Cardiac muscle cell (in vitro differentiated cells and primary cell): Measurements from ENCODE around the gene USP24. TPM values are rescaled to one million over a fixed set of nuclear protein-coding genes. Genes with fewer than 3 reads are reported as not detected.
A peak's percentile ranks its signal among the peaks of the same experiment; 100 is the strongest.

ENCODE experiments used
- DNase-seq, 2 donors: peaks; one replicate each; pipeline versions ENCODE4 v3.0.0 to v3.0.0-alpha.2; 2010 to 2017; ENCODE audit warnings: low read depth in 1 of 2, low spot score in 1 of 2
- H3K27ac ChIP-seq: fragments of 200-600 bp; sonication (generic); 2 replicates; pipeline ENCODE4 v1.5.1; 2016
- H3K27me3 ChIP-seq: fragments of 200-600 bp; sonication (generic); 2 replicates; pipeline ENCODE4 v1.6.0; 2016; ENCODE audit warnings: control low read depth
- H3K36me3 ChIP-seq: fragments of 200-600 bp; sonication (generic); 2 replicates; pipeline ENCODE4 v1.5.1; 2016; ENCODE audit warnings: control low read depth
- H3K4me1 ChIP-seq: fragments of 200-600 bp; sonication (generic); 2 replicates; pipeline ENCODE4 v1.8.1; 2017; ENCODE audit warnings: low read depth, mild to moderate bottlenecking, mixed run types
- H3K4me3 ChIP-seq: fragments of 200-600 bp; sonication (generic); 2 replicates; pipeline ENCODE4 v1.5.1; 2016; ENCODE audit warnings: mild to moderate bottlenecking
- H3K9me3 ChIP-seq: fragments of 200-600 bp; sonication (generic); 2 replicates; pipeline ENCODE4 v1.5.1; 2017; ENCODE audit warnings: low read depth, mild to moderate bottlenecking, control low read depth
- CTCF ChIP-seq: IDR thresholded peaks from 2 replicates; pipeline ENCODE4 v1.5.1; 2012; ENCODE audit warnings: low read depth, mild to moderate bottlenecking, low read length
- polyA plus RNA-seq: library from polyadenylated mRNA; unstranded; fragments of >200 nt; fragmentation: Nextera tagmentation; extraction: Ambion mirVana; gene quantifications from 2 replicates; pipeline ENCODE4 v1.2.1, GENCODE V29; 2016
- total RNA-seq: library from RNA; depleted of rRNA; stranded (reverse); fragments of >200 nt; gene quantifications from 2 replicates; pipeline ENCODE4 v1.2.3, GENCODE V29; 2016

USP24 gene
- total and polyA plus RNA-seq, 2 experiments from 2014 or later, result 8.0 to 34.9 TPM

DNA sequence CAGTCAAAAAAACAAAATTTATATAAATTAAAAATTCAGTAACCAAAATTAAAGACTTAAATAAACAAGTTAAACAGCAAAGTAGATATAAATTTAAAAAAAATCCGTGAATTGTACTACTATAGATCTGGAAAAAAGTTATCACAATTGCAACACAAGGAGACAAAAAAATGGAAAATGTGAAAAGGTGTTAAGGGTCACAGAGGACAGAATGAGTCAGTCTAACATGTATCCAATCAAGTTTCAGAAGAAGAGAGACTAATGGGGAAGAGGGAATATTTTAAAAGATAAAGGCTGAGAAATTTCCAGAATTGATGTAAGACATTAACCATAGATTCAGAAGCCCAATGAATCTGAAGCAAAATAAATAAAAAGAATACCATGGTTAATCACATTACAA is 46.0 kb downstream of the USP24 start:
- H3K27me3 ChIP-seq, result no peaks in the 10 kb centered on the region
- no peak for TF ChIP-seq CTCF
- peaks cover 9% of the 10 kb centered on the region for H3K4me1 ChIP-seq
- DNase-seq, result no peak
- no peak overlapping the region for H3K27ac ChIP-seq
- H3K36me3 ChIP-seq, result peaks cover 16% of the 10 kb centered on the region
- H3K4me3 ChIP-seq, result no peak overlapping the region
- no peaks in the 10 kb centered on the region for H3K9me3 ChIP-seq

GRCh38 chr1:55168353-55168752 is 46.8 kb downstream of the USP24 start:
- H3K27me3 ChIP-seq, result no peaks in the 10 kb centered on the region

DNA sequence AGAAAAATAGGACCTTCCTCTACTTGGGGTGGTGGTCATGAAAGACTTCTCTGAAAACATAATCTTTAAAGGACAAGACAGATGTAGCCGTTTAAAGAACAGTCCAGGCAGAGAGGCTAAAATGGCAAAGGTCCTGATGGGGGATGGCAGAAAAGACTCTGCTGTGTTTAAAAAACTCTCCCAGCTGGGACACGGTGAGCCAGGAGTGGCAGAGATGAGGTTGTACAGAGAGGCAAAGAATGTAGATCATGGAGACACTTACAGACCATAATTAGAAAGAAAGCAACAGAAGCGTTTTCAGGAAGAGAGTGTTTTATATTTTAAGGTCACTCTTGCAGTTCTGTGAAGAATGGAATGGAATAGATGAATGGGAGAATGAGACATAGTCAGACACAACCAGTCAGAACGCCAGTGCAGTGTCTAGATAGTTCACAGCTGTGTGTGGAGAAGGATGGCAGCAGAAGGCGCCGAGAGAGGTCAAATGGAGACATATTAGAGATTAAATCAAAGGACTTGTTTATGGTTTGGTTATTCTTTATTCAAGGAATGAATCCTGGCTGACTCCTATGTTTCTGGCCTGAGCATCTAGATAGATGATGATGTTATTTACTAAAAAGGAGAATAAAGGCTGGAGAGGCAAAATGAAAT is 47.8 kb downstream of the USP24 start:
- DNase-seq, result no peak
- TF ChIP-seq CTCF, result no peak
- Histone ChIP-seq H3K36me3 (peaks cover 23% of the 10 kb centered on the region), H3K4me3 (no peak overlapping the region), H3K9me3 (no peaks in the 10 kb centered on the region), H3K4me1 (peaks cover 4% of the 10 kb centered on the region), H3K27me3 (no peaks in the 10 kb centered on the region), H3K27ac (no peak overlapping the region)

More at GRCh38 chr1:55168353-55168752, 46.8 kb downstream of the USP24 start:
- Histone ChIP-seq H3K4me3 (no peak overlapping the region), H3K9me3 (no peaks in the 10 kb centered on the region), H3K27ac (no peak overlapping the region), H3K36me3 (peaks cover 22% of the 10 kb centered on the region), H3K4me1 (peaks cover 9% of the 10 kb centered on the region)
- TF ChIP-seq CTCF, result no peak
- DNase-seq, result no peak

DNA sequence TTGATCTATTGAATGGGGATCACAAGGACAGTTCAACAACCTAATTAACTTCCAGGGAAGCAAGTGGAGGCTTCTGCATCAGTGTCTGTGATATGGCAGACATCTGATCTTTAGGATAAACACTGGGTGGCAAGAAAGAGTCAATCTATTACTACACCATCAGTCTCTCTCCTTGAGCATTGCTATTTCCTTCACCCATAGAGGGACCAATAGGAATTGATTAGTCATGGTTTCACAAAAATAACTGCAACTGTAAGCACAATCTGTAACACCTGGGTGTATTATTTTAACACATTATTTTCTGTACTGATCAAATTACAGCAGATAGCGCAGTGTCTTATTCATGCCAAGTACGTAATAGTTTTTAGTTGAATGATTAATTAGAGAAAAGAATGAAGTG is 50.3 kb downstream of the USP24 start:
- DNase-seq, result no peak
- Histone ChIP-seq H3K4me1 (no peaks in the 10 kb centered on the region), H3K36me3 (peaks cover 35% of the 10 kb centered on the region), H3K4me3 (no peak overlapping the region), H3K27ac (no peak overlapping the region), H3K9me3 (no peaks in the 10 kb centered on the region), H3K27me3 (no peaks in the 10 kb centered on the region)
- no peak for TF ChIP-seq CTCF

GRCh38 chr1:55159571-55159970 is 55.6 kb downstream of the USP24 start:
- Histone ChIP-seq H3K27ac (peak overlapping the region; percentile 32), H3K4me3 (no peak overlapping the region), H3K36me3 (peaks cover 57% of the 10 kb centered on the region), H3K27me3 (no peaks in the 10 kb centered on the region), H3K4me1 (no peaks in the 10 kb centered on the region), H3K9me3 (no peaks in the 10 kb centered on the region)
- no peak for TF ChIP-seq CTCF
- no peak for DNase-seq

DNA sequence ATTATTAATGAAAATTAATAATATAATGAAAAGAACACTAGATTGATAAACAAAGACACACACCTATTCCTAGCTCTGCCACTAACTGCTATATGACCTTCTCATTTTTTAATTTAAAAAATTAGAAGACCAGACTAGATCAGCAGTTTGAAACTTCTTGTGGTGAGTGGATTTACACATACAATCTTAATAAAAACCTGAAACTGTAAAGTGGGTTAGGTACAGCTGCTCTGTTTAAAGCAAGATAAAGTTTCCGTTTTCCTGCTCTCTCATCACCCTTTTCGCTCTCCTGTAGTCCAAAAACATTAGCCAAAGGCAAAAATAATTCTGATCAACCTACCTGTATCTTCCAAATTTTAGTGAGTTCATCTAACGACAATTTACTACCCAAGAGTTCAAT is 58.6 kb downstream of the USP24 start:
- Histone ChIP-seq H3K4me1 (no peaks in the 10 kb centered on the region), H3K4me3 (no peak overlapping the region), H3K27ac (no peak overlapping the region), H3K36me3 (peaks cover 55% of the 10 kb centered on the region), H3K9me3 (no peaks in the 10 kb centered on the region), H3K27me3 (no peaks in the 10 kb centered on the region)
- no peak for DNase-seq
- TF ChIP-seq CTCF, result no peak
